Brain microvascular endothelial cell (primary cell): ENCODE measurements around the gene PDGFRA.

ENCODE experiments used
- DNase-seq: peaks from one replicate; pipeline ENCODE4 v3.0.0-alpha.2; 2020
- H3K27ac ChIP-seq: fragments of 250-450 bp; sonication (Bioruptor Pico); 2 replicates; pipeline ENCODE4 v1.5.1; 2020; ENCODE audit warnings: mild to moderate bottlenecking, moderate library complexity
- H3K27me3 ChIP-seq: fragments of 250-450 bp; sonication (Bioruptor Pico); replicated peaks from 2 replicates; pipeline ENCODE4 v1.5.1; 2020; ENCODE audit warnings: mild to moderate bottlenecking
- H3K36me3 ChIP-seq: fragments of 250-450 bp; sonication (Bioruptor Pico); replicated peaks from 2 replicates; pipeline ENCODE4 v1.5.1; 2020; ENCODE audit warnings: mild to moderate bottlenecking
- H3K4me3 ChIP-seq: 2 replicates; pipeline ENCODE4 v1.5.1; 2011; ENCODE audit warnings: low read depth, mild to moderate bottlenecking, control low read depth, low read length, moderate library complexity
- in situ Hi-C: cut with HindIII; loops from 2 replicates; pipeline ENCODE4 v1.10.0; 2017; ENCODE audit warnings: low sequenced_read_pairs, low pct_ligation_motif_present
- TF ChIP-seq, protein P1 (sequence below): IDR thresholded peaks from 2 replicates; pipeline ENCODE4 v1.5.1; 2011; ENCODE audit warnings: low read depth, mild to moderate bottlenecking, moderate library complexity, low read length, control low read depth, inconsistent platforms; ENCODE audit errors: missing control alignments

Gene PDGFRA

GRCh38 chr4:54296548-54297203, 67.6 kb downstream of the PDGFRA start:
- no peaks in the 10 kb centered on the region for H3K27me3 ChIP-seq
- in situ Hi-C loops: no loop called here
- no peaks in the 10 kb centered on the region for H3K36me3 ChIP-seq
- TF ChIP-seq, protein P1, sequence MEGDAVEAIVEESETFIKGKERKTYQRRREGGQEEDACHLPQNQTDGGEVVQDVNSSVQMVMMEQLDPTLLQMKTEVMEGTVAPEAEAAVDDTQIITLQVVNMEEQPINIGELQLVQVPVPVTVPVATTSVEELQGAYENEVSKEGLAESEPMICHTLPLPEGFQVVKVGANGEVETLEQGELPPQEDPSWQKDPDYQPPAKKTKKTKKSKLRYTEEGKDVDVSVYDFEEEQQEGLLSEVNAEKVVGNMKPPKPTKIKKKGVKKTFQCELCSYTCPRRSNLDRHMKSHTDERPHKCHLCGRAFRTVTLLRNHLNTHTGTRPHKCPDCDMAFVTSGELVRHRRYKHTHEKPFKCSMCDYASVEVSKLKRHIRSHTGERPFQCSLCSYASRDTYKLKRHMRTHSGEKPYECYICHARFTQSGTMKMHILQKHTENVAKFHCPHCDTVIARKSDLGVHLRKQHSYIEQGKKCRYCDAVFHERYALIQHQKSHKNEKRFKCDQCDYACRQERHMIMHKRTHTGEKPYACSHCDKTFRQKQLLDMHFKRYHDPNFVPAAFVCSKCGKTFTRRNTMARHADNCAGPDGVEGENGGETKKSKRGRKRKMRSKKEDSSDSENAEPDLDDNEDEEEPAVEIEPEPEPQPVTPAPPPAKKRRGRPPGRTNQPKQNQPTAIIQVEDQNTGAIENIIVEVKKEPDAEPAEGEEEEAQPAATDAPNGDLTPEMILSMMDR: no peak
- no peak overlapping the region for H3K4me3 ChIP-seq
- no peak overlapping the region for H3K27ac ChIP-seq
- DNase-seq: no peak

DNA sequence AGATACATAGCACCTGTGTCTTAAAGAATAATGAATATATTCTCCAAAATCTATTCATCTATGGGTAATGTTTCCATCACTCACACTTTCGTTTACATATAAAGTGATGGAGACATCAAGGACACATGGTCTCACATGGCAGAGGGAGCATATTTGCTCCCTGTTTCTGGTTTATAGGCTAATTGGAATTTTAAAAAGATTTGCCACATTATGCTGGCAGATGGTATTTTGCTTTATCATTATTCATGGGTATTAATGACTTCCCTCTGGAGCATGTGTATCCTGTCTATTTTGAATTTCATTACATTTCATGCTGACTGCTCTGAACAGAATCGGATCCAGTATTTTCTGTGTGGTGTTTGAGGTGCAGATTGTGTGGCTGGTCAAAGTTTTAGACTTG, 79.0 kb downstream of the PDGFRA start:
- H3K4me3 ChIP-seq: no peak overlapping the region
- in situ Hi-C loops: loop anchor here (25.0 kb wide), 1 partner anchor 654 kb away; no protein-coding TSS in a partner anchor
- DNase-seq: no peak
- H3K27me3 ChIP-seq: no peaks in the 10 kb centered on the region
- H3K36me3 ChIP-seq: no peaks in the 10 kb centered on the region
- no peak overlapping the region for H3K27ac ChIP-seq
- TF ChIP-seq, protein P1: no peak

DNA sequence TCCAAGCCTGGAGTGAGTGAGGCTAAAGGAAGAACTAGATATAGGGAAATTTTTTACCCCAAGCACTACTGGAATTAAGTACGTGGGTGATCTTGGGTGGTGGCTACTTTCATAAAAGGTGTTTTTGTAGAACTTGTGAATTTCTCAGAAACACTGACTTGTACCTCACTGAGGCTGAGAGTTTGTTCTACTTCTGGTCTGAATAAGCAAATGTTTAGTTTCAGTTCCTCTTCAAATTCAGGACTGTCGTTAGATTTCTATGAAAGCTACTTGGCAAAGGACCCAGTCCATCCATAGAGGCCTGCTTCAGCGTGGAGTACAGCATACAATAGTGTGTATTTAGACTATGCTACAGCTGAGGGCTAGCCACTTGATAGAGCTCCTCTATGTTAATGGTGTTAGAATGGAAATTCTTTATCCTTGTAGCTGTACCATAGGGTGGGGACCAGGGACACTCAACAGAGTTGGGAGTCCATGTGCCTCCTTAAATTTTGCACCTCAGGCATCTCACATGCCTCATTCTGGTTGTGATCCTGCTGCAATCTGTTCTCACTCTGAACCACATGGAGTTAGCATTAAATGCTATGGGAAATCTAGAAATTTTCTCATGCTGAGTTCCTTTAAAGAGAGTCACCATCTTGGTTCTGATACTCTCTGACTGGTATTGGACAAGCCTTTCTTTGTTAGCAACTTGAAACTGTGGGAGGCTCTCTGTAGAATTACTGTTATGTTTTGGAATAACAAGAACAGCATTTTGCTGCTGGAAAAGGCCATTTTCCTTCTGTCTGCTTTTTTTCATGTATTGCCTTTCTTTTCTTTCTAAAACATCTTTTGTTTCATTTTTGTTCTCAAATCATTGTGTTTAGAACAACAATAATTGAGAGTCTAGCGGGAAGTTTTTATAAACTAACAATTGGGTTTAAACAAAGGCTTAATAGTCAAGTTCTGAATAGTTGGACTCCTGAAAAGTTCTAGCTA, 86.8 kb downstream of the PDGFRA start:
- in situ Hi-C loops: loop anchor here (25.0 kb wide), 1 partner anchor 646 kb away; no protein-coding TSS in a partner anchor
- H3K27me3 ChIP-seq: no peaks in the 10 kb centered on the region
- no peaks in the 10 kb centered on the region for H3K36me3 ChIP-seq
- H3K4me3 ChIP-seq: no peak overlapping the region
- DNase-seq: no peak
- H3K27ac ChIP-seq: no peak overlapping the region
- TF ChIP-seq, protein P1: no peak

DNA sequence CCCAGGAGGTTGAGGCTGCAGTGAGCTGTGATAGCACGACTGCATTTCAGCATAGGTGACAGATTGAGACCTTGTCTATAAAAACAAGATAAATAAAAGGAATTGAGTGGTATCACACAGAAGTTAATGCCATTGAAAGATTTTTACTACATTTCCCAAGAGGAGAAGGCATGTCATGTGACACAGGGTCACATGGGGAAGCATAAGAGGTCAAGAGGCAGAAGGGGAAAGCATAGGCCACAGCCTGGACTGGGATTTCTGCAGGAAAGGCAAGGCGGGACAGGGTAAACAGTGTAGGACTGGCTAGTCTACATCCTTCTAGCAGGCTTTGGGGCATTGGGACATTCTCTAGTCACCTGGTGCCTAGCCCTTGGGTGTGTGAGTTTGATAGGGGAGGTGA, 88.6 kb downstream of the PDGFRA start:
- no peaks in the 10 kb centered on the region for H3K27me3 ChIP-seq
- TF ChIP-seq, protein P1: no peak
- H3K27ac ChIP-seq: no peak overlapping the region
- H3K4me3 ChIP-seq: no peak overlapping the region
- in situ Hi-C loops: loop anchor here (25.0 kb wide), 1 partner anchor 645 kb away; no protein-coding TSS in a partner anchor
- no peaks in the 10 kb centered on the region for H3K36me3 ChIP-seq
- no peak for DNase-seq

GRCh38 chr4:54318904-54319303, 89.8 kb downstream of the PDGFRA start:
- Histone ChIP-seq H3K4me3 (no peak overlapping the region), H3K36me3 (no peaks in the 10 kb centered on the region), H3K27ac (no peak overlapping the region), H3K27me3 (no peaks in the 10 kb centered on the region)
- in situ Hi-C loops: loop anchor here (25.0 kb wide), 1 partner anchor 643 kb away; no protein-coding TSS in a partner anchor
- TF ChIP-seq, protein P1: peak; percentile 96
- peak; percentile 14 for DNase-seq
